HepG2 (cell line): ENCODE results near the gene ARID5B. TPM values are rescaled to one million over a fixed set of nuclear protein-coding genes. Genes with fewer than 3 reads are reported as not detected.

Experiments
- ARHGAP35 ChIP-seq: sonication (generic); formaldehyde crosslinking; IDR thresholded peaks from 2 replicates; pipeline ENCODE4 v1.9.0; 2022; ENCODE audit warnings: mild to moderate bottlenecking, inconsistent platforms, moderate library complexity, missing genetic modification reagents, borderline replicate concordance
- CENPX ChIP-seq: sonication (generic); formaldehyde crosslinking; IDR thresholded peaks from 2 replicates; pipeline ENCODE4 v1.9.0; 2021; ENCODE audit warnings: mild to moderate bottlenecking, missing genetic modification reagents, moderate library complexity
- HNRNPUL1 ChIP-seq: fragments of 200-400 bp; formaldehyde crosslinking; IDR thresholded peaks from 2 replicates; pipeline ENCODE4 v1.6.1; 2017; ENCODE audit warnings: low read depth, mild to moderate bottlenecking, low read length, moderate library complexity
- HOXA9 ChIP-seq: sonication (generic); formaldehyde crosslinking; IDR thresholded peaks from 2 replicates; pipeline ENCODE4 v1.8.1; 2022; ENCODE audit warnings: missing genetic modification reagents, mild to moderate bottlenecking, moderate library complexity, borderline replicate concordance
- IKZF1 ChIP-seq: fragments of 450-650 bp; IDR thresholded peaks from 2 replicates; pipeline ENCODE4 v1.7.1; 2016
- IKZF4 ChIP-seq: sonication (generic); formaldehyde crosslinking; IDR thresholded peaks from 2 replicates; pipeline ENCODE4 v1.5.1; 2020; ENCODE audit warnings: borderline replicate concordance, mild to moderate bottlenecking, low read depth, missing genetic modification reagents; ENCODE audit errors: not compliant biosample characterization
- MTA3 ChIP-seq: sonication (generic); formaldehyde crosslinking; IDR thresholded peaks from 2 replicates; pipeline ENCODE4 v1.4.0; 2020; ENCODE audit warnings: missing genetic modification reagents
- MTF2 ChIP-seq: sonication (generic); formaldehyde crosslinking; IDR thresholded peaks from 2 replicates; pipeline ENCODE4 v1.5.0; 2020; ENCODE audit warnings: missing genetic modification reagents, borderline replicate concordance
- SMAD9 ChIP-seq: sonication (generic); formaldehyde crosslinking; IDR thresholded peaks from 2 replicates; pipeline ENCODE4 v1.5.1; 2020; ENCODE audit warnings: mild to moderate bottlenecking, missing genetic modification reagents
- SNAI1 ChIP-seq: sonication (generic); formaldehyde crosslinking; IDR thresholded peaks from 2 replicates; pipeline ENCODE4 v1.5.0; 2020; ENCODE audit warnings: mild to moderate bottlenecking, missing genetic modification reagents, borderline replicate concordance
- SP1 ChIP-seq, 2 experiments: fragments of 450-650 bp in 1 of 2; sonication (generic) in 1 of 2; formaldehyde crosslinking in 1 of 2; IDR thresholded peaks; 2 replicates each; pipeline versions ENCODE4 v1.4.0 to v1.6.1; 2016 to 2020; ENCODE audit warnings: missing genetic modification reagents in 1 of 2
- YEATS2 ChIP-seq: sonication (generic); formaldehyde crosslinking; IDR thresholded peaks from 2 replicates; pipeline ENCODE4 v1.4.0; 2020; ENCODE audit warnings: missing genetic modification reagents, borderline replicate concordance
- ZBTB7A ChIP-seq: sonication (generic); formaldehyde crosslinking; IDR thresholded peaks from 2 replicates; pipeline ENCODE4 v1.8.0; 2022; ENCODE audit warnings: mild to moderate bottlenecking, missing genetic modification reagents
- ZC3H4 ChIP-seq: sonication (generic); formaldehyde crosslinking; IDR thresholded peaks from 2 replicates; pipeline ENCODE4 v1.4.0; 2020; ENCODE audit warnings: missing genetic modification reagents, borderline replicate concordance
- ZNF274 ChIP-seq: sonication (generic); formaldehyde crosslinking; IDR thresholded peaks from 2 replicates; pipeline ENCODE4 v1.5.1; 2020; ENCODE audit warnings: mild to moderate bottlenecking, missing genetic modification reagents
- ZNF567 ChIP-seq: sonication (generic); formaldehyde crosslinking; IDR thresholded peaks from 2 replicates; pipeline ENCODE4 v1.8.1; 2023; ENCODE audit warnings: mild to moderate bottlenecking, missing genetic modification reagents, borderline replicate concordance
- ZNF619 ChIP-seq: sonication (generic); formaldehyde crosslinking; IDR thresholded peaks from 2 replicates; pipeline ENCODE4 v1.4.0; 2020; ENCODE audit warnings: mild to moderate bottlenecking, missing genetic modification reagents
- ZNF703 ChIP-seq: sonication (generic); formaldehyde crosslinking; IDR thresholded peaks from 2 replicates; pipeline ENCODE4 v1.5.1; 2020; ENCODE audit warnings: missing genetic modification reagents, mild to moderate bottlenecking, moderate library complexity, borderline replicate concordance
- polyA plus RNA-seq, 8 experiments: library from polyadenylated mRNA; depleted of rRNA in 3 of 8; stranded (reverse) in 7 of 8; unstranded in 1 of 8; fragments of >200 nt; fragmentation: Illumina TruSeq in 4 of 8; extraction: Trizol in 4 of 8; gene quantifications; 2 replicates each; pipeline versions ENCODE4 v1.2.1 to v1.2.3, GENCODE V29; 2011 to 2016; ENCODE audit warnings: low read depth in 4 of 8, missing spikeins in 1 of 8, mixed read lengths in 1 of 8; ENCODE audit not compliant: insufficient read depth in 1 of 8
- total RNA-seq, 5 experiments: library from RNA; depleted of rRNA; stranded (reverse); fragments of >200 nt; fragmentation: Illumina TruSeq; extraction: Trizol; gene quantifications; 2 replicates each; pipeline ENCODE4 v1.2.3, GENCODE V29; 2016; ENCODE audit warnings: low read depth in 1 of 5
- TF ChIP-seq, protein P1 (sequence below): sonication (generic); formaldehyde crosslinking; IDR thresholded peaks from 2 replicates; pipeline ENCODE4 v1.4.0; 2020; ENCODE audit warnings: low read depth, mild to moderate bottlenecking, missing genetic modification reagents
- TF ChIP-seq, protein P2 (sequence below): sonication (generic); formaldehyde crosslinking; IDR thresholded peaks from 2 replicates; pipeline ENCODE4 v1.4.0; 2020; ENCODE audit warnings: missing genetic modification reagents, borderline replicate concordance
- TF ChIP-seq, protein P3 (sequence below): sonication (generic); formaldehyde crosslinking; IDR thresholded peaks from 2 replicates; pipeline ENCODE4 v1.5.1; 2020; ENCODE audit warnings: mild to moderate bottlenecking, missing genetic modification reagents, borderline replicate concordance
- TF ChIP-seq, protein P4 (sequence below): sonication (generic); formaldehyde crosslinking; IDR thresholded peaks from 2 replicates; pipeline ENCODE4 v1.4.0; 2020; ENCODE audit warnings: mild to moderate bottlenecking, low read depth, missing genetic modification reagents

The ARID5B gene
- total and polyA plus RNA-seq, 2 of the 13 experiments (the other 11 are each of a cell fraction or from before 2014, with no cell fraction given) = 6.2 to 21.1 TPM

DNA sequence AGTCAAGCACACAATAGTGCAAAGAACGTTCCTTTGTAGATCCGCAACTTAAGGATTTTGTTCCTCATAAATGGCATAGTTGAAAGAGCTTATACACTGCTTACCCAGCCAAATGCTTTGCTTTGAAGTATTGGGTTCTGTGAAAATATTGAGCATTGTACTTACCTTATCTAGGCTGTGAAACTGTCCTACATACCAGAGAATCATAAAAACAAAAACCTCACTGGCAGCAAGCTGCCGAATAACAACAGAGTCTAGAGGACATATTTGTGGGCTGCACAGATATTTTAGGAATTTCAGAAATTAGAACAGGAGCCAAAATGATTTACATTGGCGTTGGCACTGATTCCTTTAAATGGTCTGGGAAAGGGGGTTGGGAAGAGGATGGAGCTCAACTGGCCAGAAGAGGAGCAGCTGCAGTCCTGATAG lies 192.4 kb downstream of the ARID5B start (continued):
- TF ChIP-seq, protein P1, sequence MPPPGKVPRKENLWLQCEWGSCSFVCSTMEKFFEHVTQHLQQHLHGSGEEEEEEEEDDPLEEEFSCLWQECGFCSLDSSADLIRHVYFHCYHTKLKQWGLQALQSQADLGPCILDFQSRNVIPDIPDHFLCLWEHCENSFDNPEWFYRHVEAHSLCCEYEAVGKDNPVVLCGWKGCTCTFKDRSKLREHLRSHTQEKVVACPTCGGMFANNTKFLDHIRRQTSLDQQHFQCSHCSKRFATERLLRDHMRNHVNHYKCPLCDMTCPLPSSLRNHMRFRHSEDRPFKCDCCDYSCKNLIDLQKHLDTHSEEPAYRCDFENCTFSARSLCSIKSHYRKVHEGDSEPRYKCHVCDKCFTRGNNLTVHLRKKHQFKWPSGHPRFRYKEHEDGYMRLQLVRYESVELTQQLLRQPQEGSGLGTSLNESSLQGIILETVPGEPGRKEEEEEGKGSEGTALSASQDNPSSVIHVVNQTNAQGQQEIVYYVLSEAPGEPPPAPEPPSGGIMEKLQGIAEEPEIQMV (CRISPR knock-in tag) = no peak
- TF ChIP-seq IKZF1 (no peak), MTA3 (no peak), HOXA9 (CRISPR knock-in tag) (no peak), SNAI1 (CRISPR knock-in tag) (no peak), YEATS2 (CRISPR knock-in tag) (no peak), IKZF4 (no peak), CENPX (CRISPR knock-in tag) (no peak), HNRNPUL1 (no peak), ZNF274 (no peak), ZNF703 (CRISPR knock-in tag) (no peak), SMAD9 (CRISPR knock-in tag) (no peak), ZBTB7A (no peak), MTF2 (no peak), SP1 (IDR thresholded peaks at IDR 0.05) (no peak), SP1 (CRISPR knock-in tag; IDR thresholded peaks at IDR 0.05) (no peak), ZNF567 (CRISPR knock-in tag) (no peak), ARHGAP35 (CRISPR knock-in tag) (no peak), ZNF619 (CRISPR knock-in tag) (no peak), ZC3H4 (CRISPR knock-in tag) (no peak)
- TF ChIP-seq, protein P2, sequence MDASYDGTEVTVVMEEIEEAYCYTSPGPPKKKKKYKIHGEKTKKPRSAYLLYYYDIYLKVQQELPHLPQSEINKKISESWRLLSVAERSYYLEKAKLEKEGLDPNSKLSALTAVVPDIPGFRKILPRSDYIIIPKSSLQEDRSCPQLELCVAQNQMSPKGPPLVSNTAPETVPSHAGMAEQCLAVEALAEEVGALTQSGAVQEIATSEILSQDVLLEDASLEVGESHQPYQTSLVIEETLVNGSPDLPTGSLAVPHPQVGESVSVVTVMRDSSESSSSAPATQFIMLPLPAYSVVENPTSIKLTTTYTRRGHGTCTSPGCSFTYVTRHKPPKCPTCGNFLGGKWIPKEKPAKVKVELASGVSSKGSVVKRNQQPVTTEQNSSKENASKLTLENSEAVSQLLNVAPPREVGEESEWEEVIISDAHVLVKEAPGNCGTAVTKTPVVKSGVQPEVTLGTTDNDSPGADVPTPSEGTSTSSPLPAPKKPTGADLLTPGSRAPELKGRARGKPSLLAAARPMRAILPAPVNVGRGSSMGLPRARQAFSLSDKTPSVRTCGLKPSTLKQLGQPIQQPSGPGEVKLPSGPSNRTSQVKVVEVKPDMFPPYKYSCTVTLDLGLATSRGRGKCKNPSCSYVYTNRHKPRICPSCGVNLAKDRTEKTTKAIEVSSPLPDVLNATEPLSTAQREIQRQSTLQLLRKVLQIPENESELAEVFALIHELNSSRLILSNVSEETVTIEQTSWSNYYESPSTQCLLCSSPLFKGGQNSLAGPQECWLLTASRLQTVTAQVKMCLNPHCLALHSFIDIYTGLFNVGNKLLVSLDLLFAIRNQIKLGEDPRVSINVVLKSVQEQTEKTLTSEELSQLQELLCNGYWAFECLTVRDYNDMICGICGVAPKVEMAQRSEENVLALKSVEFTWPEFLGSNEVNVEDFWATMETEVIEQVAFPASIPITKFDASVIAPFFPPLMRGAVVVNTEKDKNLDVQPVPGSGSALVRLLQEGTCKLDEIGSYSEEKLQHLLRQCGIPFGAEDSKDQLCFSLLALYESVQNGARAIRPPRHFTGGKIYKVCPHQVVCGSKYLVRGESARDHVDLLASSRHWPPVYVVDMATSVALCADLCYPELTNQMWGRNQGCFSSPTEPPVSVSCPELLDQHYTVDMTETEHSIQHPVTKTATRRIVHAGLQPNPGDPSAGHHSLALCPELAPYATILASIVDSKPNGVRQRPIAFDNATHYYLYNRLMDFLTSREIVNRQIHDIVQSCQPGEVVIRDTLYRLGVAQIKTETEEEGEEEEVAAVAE (CRISPR knock-in tag) = no peak
- TF ChIP-seq, protein P3, sequence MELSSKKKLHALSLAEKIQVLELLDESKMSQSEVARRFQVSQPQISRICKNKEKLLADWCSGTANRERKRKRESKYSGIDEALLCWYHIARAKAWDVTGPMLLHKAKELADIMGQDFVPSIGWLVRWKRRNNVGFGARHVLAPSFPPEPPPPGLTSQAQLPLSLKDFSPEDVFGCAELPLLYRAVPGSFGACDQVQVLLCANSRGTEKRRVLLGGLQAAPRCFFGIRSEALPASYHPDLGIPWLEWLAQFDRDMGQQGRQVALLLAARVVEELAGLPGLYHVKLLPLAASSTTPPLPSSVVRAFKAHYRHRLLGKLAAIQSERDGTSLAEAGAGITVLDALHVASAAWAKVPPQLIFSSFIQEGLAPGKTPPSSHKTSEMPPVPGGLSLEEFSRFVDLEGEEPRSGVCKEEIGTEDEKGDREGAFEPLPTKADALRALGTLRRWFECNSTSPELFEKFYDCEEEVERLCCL (CRISPR knock-in tag) = no peak
- TF ChIP-seq, protein P4, sequence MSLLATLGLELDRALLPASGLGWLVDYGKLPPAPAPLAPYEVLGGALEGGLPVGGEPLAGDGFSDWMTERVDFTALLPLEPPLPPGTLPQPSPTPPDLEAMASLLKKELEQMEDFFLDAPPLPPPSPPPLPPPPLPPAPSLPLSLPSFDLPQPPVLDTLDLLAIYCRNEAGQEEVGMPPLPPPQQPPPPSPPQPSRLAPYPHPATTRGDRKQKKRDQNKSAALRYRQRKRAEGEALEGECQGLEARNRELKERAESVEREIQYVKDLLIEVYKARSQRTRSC = no peak
